22Rv1 (cell line): ENCODE results near the gene ERICH6B.
"Not testable (repeated sequence)": the region's sequence is repeated elsewhere in the genome, so short reads cannot be mapped to it uniquely, and the experiment has no call there.

Source experiments
- CTCF ChIP-seq: fragments of 450-650 bp; IDR thresholded peaks from 2 replicates; pipeline ENCODE4 v1.5.1; 2017; ENCODE audit warnings: mild to moderate bottlenecking
- ZFX ChIP-seq: fragments of 450-650 bp; IDR thresholded peaks from 2 replicates; pipeline ENCODE4 v1.6.1; 2017; ENCODE audit warnings: antibody characterized with exemption, borderline replicate concordance

GRCh38 chr13:45635291-45635690, 19.8 kb upstream of the ERICH6B start:
- TF ChIP-seq CTCF, ZFX: not testable (repeated sequence)
